Prostate gland (tissue), 2 donors: ENCODE data around the gene SCUBE1. TPM values are rescaled to one million over a fixed set of nuclear protein-coding genes. Genes with fewer than 3 reads are reported as not detected.

ENCODE experiments used
- DNase-seq: peaks from one replicate; pipeline ENCODE4 v3.0.0-alpha.2; 2019; ENCODE audit warnings: low spot score
- H3K27ac ChIP-seq, 2 donors: fragments of 200-600 bp; sonication (generic); 2 replicates each; pipeline ENCODE4 v1.5.1; 2017 to 2019
- H3K27me3 ChIP-seq: fragments of 200-600 bp; sonication (generic); replicated peaks from 2 replicates; pipeline ENCODE4 v1.5.1; 2019; ENCODE audit not compliant: insufficient read depth
- H3K36me3 ChIP-seq, 2 donors: fragments of 200-600 bp; sonication (generic); 1 replicate in 1 of 2; 2 replicates in 1 of 2; pipeline versions ENCODE4 v1.5.1 to v1.8.1; 2017 to 2019
- H3K4me1 ChIP-seq: fragments of 200-600 bp; sonication (generic); replicated peaks from 2 replicates; pipeline ENCODE4 v1.5.1; 2019
- H3K4me3 ChIP-seq, 2 donors: fragments of 200-600 bp; sonication (generic); 2 replicates each; pipeline ENCODE4 v1.5.1; 2017 to 2019
- H3K9me3 ChIP-seq: fragments of 200-600 bp; sonication (generic); 2 replicates; pipeline ENCODE4 v1.5.1; 2017
- POLR2A ChIP-seq: fragments of 450-650 bp; IDR thresholded peaks from one replicate; pipeline ENCODE4 v1.6.1; 2016; ENCODE audit warnings: antibody characterized with exemption, mild to moderate bottlenecking
- POLR2AphosphoS5 ChIP-seq: sonication (generic); formaldehyde crosslinking; IDR thresholded peaks from one replicate; pipeline ENCODE4 v1.6.1; 2017; ENCODE audit warnings: antibody characterized with exemption
- WGBS: methylation state at CpG from one replicate; pipeline ENCODE4 v1.1.5; 2018; 5-methylcytosine and 5-hydroxymethylcytosine counted together
- intact Hi-C: fragments of 100-400 bp; cut with DNase I; formaldehyde crosslinking; loops from one replicate; pipeline ENCODE4 v1.14.2; 2022
- total RNA-seq, 2 donors: library from RNA; depleted of rRNA; stranded (reverse); fragments of >200 nt; gene quantifications; one replicate each; pipeline ENCODE4 v1.1.0, GENCODE V29; 2016
- TF ChIP-seq, protein P1 (sequence below), 4 experiments: fragments of 200-600 bp in 2 of 4; fragments of 450-650 bp in 2 of 4; sonication (generic) in 2 of 4; IDR thresholded peaks; 1 replicate in 3 of 4; 2 replicates in 1 of 4; pipeline ENCODE4 v1.5.1; 2016 to 2019; ENCODE audit warnings: antibody characterized with exemption in 4 of 4, mild to moderate bottlenecking in 2 of 4, moderate library complexity in 2 of 4

Gene SCUBE1
- total RNA-seq, 2 donors from 2014 or later: 0.68 to 23.5 TPM

DNA sequence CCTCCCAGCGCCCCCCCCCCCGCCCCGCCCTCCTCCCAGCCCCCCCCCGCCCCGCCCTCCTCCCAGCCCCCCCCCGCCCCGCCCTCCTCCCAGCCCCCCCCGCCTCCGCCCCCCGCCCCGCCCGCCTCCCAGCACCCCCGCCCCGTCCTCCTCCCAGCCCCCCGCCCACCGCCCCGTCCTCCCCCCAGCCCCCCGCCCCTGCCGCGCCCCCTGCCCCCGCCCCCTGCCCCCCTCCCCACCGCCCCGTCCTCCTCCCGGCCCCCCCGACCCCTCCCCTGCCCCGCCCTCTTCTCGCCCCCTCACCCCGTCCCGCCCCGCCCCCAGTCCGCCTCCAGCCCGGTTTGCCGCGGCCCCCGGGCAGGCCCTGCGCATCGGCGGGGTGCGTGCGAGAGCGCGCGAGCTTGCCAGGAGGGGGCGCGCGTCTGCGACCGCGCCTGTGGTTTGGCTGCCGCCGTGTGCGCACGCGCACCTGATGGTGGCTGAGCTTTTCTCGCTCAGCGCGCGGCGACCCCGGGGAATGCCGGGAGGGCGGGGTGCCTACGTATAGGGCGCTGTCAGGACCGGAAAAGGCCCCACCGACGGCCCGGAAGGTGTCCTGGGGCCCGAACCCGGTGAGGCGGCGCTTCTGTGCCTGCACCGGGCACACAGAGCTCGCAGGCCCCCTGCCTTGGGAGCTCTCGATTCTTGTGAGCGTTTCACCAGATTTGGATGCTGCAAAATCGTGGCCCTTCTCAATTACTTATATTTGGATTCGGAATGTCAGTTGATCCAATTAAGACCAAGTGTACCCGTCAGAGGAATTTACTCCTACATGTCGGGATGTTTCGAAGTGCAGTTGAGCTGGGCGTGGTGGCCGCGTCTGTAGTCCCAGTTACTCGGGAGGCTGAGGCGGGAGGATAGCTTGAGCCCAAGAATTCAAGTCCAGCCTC lies 155.7 kb downstream of the SCUBE1 start:
- peak; percentile 91 for DNase-seq
- Histone ChIP-seq H3K4me3 (peak overlapping the region; percentile 42 to 78), H3K36me3 (no peaks in the 10 kb centered on the region), H3K9me3 (no peaks in the 10 kb centered on the region), H3K27ac (peak overlapping the region; percentile 74 to 90), H3K27me3 (no peaks in the 10 kb centered on the region), H3K4me1 (peaks cover 3% of the 10 kb centered on the region)
- TF ChIP-seq POLR2AphosphoS5 (peak; percentile 89), POLR2A (peak; percentile 55)
- TF ChIP-seq, protein P1, sequence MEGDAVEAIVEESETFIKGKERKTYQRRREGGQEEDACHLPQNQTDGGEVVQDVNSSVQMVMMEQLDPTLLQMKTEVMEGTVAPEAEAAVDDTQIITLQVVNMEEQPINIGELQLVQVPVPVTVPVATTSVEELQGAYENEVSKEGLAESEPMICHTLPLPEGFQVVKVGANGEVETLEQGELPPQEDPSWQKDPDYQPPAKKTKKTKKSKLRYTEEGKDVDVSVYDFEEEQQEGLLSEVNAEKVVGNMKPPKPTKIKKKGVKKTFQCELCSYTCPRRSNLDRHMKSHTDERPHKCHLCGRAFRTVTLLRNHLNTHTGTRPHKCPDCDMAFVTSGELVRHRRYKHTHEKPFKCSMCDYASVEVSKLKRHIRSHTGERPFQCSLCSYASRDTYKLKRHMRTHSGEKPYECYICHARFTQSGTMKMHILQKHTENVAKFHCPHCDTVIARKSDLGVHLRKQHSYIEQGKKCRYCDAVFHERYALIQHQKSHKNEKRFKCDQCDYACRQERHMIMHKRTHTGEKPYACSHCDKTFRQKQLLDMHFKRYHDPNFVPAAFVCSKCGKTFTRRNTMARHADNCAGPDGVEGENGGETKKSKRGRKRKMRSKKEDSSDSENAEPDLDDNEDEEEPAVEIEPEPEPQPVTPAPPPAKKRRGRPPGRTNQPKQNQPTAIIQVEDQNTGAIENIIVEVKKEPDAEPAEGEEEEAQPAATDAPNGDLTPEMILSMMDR (IDR thresholded peaks at IDR 0.05): peak; percentile 68 to 96 (median 87)
- intact Hi-C loops: no loop called here
- WGBS: 15% methylated on average over 24 of the region's 86 CpGs

DNA sequence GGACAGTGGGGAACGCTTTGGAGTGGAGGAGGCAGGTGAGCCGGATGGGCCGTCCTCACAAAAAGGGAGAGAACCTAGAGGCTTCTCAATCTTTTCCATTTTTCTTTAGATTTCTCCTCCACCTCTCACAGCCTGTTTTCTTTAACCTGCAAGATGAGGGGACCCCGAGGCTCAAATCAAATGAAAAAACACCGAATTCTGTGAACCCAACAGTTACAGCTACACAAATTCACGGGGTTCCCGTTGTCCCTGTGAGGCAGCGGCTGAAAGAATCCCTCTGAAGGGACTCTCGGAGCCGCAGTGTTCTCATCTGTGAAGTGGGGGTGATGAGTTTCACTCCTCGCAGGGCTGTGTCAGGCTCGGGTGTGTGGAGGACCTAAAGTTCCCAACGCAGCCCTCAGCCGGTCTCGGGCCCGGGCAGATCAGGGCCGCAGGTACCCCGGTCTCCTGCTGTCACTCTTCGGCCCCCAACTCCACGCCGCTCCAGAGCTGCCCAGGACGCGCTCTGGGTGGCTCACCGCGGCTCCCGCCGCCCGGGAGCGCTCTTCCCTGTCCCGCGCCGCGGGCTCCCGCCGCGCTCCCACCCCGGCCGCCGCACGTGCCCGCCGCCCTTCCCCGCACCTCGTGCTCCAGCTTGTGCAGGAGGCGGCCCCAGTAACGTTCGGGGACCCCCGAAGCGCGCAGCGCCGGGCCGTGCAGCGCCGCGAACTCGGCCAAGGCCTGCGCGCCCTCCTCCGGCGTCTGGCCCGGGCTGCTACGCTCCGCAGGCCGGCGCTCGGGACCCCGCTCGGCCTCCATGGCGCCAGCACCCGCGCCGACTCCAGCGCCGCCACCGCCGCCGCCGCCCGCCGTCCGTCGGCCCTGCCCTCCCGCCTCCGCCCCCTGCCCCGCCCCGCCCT lies 156.7 kb downstream of the SCUBE1 start, which contains the start of gene TTLL12:
TTLL12 (minus strand) TSS at position 863 of the 899 bp plus-strand sequence; CDS start at position 798, 65 bp downstream.
- H3K27me3 ChIP-seq: no peaks in the 10 kb centered on the region
- H3K36me3 ChIP-seq: no peaks in the 10 kb centered on the region
- peak within 1 kb of the TSS; percentile 90 to 92 for H3K27ac ChIP-seq
- H3K4me3 ChIP-seq: peak within 1 kb of the TSS; percentile 74 to 78
- TF ChIP-seq, protein P1 (IDR thresholded peaks at IDR 0.05): no peak
- TF ChIP-seq POLR2A (peak; percentile 55), POLR2AphosphoS5 (no peak)
- under 1% methylated on average over 47 of the region's 87 CpGs for WGBS
- DNase-seq: peak; percentile 56
- peaks cover 3% of the 10 kb centered on the region for H3K4me1 ChIP-seq
- no peaks in the 10 kb centered on the region for H3K9me3 ChIP-seq
- intact Hi-C loops: no loop called here

DNA sequence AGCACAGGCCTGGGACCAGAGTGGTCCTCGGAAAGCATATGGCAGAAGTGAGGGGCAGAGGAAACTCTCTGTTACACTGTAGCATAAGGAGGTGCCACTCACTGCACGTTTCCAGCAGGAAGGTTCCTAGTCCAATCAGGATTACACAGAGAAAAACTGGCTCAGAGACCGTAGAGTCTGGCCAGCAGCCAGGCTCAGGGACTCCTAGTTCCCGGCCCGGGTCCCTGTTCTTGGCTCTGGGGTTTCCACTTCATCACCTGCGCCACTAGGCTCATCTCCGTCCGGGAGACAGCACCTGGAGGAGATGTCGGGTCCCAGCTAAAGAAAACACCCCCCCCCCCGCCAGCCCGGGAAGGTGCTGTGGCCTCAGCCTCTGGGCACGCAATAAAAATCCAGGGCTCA lies 157.3 kb downstream of the SCUBE1 start:
- TF ChIP-seq POLR2AphosphoS5 (peak; percentile 64), POLR2A (no peak)
- TF ChIP-seq, protein P1 (IDR thresholded peaks at IDR 0.05): no peak
- Histone ChIP-seq H3K4me1 (peaks cover 3% of the 10 kb centered on the region), H3K9me3 (no peaks in the 10 kb centered on the region), H3K36me3 (no peaks in the 10 kb centered on the region), H3K27me3 (no peaks in the 10 kb centered on the region), H3K4me3 (peak overlapping the region; percentile 74 to 78), H3K27ac (peak overlapping the region; percentile 74 to 92)
- DNase-seq: peak; percentile 86
- intact Hi-C loops: no loop called here
- 3% methylated on average over 12 of the region's 12 CpGs for WGBS

DNA sequence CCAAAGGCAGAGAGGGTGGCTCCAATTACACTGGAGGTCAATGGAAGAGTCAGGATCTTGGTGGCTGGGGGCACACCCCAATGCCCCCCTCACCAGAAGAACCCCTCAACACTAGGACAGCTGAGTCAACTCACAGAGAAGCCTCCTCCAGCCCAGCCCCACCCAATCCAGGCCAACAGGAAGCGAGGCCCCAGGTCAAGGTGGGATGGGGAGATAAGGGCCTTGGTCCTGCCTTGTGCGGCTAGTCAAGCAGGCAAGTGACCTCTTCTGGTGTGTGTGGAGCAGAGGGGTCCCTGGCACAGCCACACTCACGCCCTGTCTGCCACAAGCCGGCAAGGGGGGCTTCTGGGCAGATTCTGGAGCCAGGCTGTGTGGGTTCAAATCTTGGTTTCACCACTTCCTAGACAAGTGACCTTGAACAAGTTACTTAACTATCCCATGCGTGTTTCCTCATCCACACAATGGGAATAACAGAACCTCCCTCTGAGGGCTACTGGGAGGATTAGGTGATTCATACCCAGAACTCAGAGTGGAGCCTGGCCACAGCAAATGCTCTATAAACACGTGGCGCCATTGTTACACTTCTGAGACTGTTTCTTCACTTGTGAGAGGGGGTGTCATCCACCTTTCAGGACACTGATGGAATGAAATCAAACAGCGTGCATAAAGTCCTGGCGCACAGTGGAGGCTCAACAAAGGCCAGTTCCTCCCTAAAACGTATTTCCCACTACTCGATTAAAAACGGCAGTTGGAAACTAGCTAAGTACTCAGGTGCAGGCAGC lies 159.5 kb downstream of the SCUBE1 start:
- TF ChIP-seq, protein P1 (IDR thresholded peaks at IDR 0.05): no peak
- no peak for TF ChIP-seq POLR2A
- TF ChIP-seq POLR2AphosphoS5: no peak
- H3K4me3 ChIP-seq: no peak overlapping the region
- no peak for DNase-seq
- 83% methylated on average over 12 of the region's 12 CpGs for WGBS
- intact Hi-C loops: no loop called here
- peaks cover 3% of the 10 kb centered on the region for H3K4me1 ChIP-seq
- H3K27ac ChIP-seq: no peak overlapping the region
- H3K9me3 ChIP-seq: no peaks in the 10 kb centered on the region
- no peaks in the 10 kb centered on the region for H3K27me3 ChIP-seq
- H3K36me3 ChIP-seq: peaks cover 0 to 8% of the 10 kb centered on the region in 2 donors
